Sciatic nerve (tissue), 2 donors: ENCODE data around the gene ARHGEF17. TPM values are rescaled to one million over a fixed set of nuclear protein-coding genes. Genes with fewer than 3 reads are reported as not detected.

Experiments used
- ATAC-seq: fragments of 200-7000 bp; cut with Tn5 transposase; one replicate; pipeline ENCODE4 v1.9.1; 2020; ENCODE audit warnings: mild to moderate bottlenecking, moderate library complexity
- DNase-seq: peaks from one replicate; pipeline ENCODE4 v3.0.0-alpha.2; 2020; ENCODE audit warnings: low spot score
- intact Hi-C: fragments of 100-400 bp; cut with DNase I; formaldehyde crosslinking; loops from one replicate; pipeline ENCODE4 v1.14.2; 2022
- total RNA-seq: library from RNA; stranded (reverse); fragmentation: NEBNext Ultra II Directional; extraction: Animal tissue kit (Norgen Biotek cat#: 25700); gene quantifications from one replicate; pipeline ENCODE4 v1.2.1, GENCODE V29; 2021
- donor health status: DM: no; HTN: no; CAD: no.
- donor health status: DM: no; HTN: no; CAD: no.

Gene ARHGEF17
- total RNA-seq, 1 donor from 2014 or later, result 110 TPM

GRCh38 chr11:73340164-73340563 lies 32.1 kb downstream of the ARHGEF17 start:
- no peak for ATAC-seq
- no peak for DNase-seq
- intact Hi-C loops, result no loop called here

- intact Hi-C loops, result no loop called here
- no peak for DNase-seq
These were observed 34.6 kb downstream of the ARHGEF17 start for GRCh38 chr11:73342633-73343032.

GRCh38 chr11:73343076-73343873 lies 35.2 kb downstream of the ARHGEF17 start:
- intact Hi-C loops, result no loop called here
- ATAC-seq (no peak), DNase-seq (no peak)

More at GRCh38 chr11:73342633-73343032, 34.6 kb downstream of the ARHGEF17 start:
- no peak for ATAC-seq

DNA sequence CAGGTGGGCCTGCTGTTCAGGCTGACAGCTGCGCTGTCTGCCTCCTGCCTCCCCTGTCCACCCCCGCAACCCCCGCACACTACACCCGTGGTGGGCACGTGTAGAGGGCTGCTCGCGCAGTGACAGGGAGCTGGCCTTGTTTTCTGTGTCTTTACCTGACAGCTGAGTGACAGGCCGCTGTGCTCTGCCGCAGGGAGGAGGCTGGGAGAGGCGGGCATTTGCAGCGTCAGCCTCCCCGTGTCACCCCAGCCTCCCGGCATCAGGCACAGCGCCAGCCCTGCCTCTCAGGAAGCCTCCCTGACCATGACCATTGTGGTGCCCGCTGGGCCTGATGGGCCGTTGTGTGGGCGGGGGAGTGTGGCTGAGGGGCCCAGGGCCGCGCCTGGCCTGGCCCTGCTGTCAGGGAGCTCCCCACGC lies 36.1 kb downstream of the ARHGEF17 start:
- DNase-seq (peak; percentile 82), ATAC-seq (peak; percentile 47)
- intact Hi-C loops, result no loop called here

GRCh38 chr11:73345481-73346160 lies 37.5 kb downstream of the ARHGEF17 start:
- ATAC-seq, result no peak
- intact Hi-C loops, result no loop called here
- DNase-seq, result no peak

DNA sequence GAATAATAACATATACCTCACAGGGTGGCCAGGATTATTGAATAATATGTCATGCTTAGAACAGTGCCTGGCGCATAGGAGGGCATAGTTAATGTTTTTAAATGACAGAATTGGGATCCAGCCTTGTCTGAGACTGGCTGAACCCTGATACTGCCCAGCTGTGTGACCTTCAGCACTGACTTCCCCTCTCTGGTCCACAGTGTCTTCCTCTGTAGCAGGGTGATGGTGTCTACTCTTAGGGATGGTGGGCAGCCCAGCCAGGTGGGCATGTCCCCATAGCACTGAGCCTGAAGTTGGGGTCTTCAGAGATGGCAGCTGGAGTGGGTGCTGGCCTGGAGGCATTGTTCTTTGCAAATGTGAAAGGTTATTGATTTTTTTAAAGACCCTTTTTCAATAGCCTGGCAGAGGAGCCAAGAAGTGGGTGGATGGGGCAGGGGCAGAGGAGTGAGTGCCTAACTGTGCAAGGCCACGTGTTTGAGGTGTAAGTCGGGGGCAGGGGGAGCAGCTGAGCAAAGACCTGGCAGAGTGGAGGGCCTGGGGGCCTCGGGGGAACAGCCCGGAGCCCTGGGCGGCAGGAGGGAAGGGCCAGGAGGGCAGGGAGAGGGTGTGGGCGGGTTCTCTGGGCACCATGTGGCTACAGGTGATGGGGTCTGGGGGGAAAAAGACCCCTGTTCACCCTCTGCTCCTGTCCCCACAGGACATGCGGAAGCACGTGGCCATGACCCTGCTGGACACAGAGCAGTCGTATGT lies 38.3 kb downstream of the ARHGEF17 start:
- DNase-seq (no peak), ATAC-seq (no peak)
- intact Hi-C loops, result no loop called here

DNA sequence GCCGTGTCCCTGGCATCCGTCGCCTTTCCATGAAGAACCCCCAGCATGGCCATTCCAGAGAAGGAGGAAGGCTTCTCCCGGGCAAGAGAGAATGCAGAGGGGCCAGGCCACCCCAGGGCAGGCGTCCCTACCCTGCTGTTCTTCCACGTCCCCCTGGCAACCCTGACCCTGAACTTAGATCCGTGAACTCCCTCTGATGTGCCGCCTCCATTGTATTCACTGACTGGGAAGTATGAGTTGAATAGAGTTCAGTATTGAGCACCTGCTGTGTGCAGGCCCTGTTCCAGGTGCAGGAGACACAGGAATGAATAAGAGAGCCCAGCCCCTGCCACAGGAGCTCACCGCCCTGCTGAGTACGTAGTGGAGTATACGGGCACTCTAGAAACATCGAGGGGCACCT lies 39.0 kb downstream of the ARHGEF17 start:
- no peak for ATAC-seq
- no peak for DNase-seq
- intact Hi-C loops, result no loop called here

DNA sequence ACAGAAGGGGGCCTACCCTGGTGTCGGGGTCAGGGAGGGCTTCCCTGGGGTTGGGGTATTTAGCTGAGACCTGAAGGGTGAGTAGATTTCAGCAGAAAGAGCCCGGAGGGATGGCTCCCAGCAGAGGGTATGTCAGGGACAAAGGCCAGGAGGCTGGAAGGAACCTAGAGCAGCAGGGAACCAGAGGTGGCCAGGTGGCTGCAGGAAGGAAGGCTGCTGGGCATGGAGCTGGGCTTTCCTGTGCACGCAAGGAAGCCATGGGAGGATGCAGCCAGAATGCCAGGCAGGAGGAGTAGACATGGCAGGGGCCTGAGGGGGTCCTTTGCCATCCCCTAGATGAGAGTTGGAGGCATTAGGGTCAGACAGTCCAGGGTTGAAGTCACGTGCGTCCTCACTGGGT lies 40.8 kb downstream of the ARHGEF17 start:
- intact Hi-C loops, result no loop called here
- ATAC-seq (no peak), DNase-seq (no peak)

DNA sequence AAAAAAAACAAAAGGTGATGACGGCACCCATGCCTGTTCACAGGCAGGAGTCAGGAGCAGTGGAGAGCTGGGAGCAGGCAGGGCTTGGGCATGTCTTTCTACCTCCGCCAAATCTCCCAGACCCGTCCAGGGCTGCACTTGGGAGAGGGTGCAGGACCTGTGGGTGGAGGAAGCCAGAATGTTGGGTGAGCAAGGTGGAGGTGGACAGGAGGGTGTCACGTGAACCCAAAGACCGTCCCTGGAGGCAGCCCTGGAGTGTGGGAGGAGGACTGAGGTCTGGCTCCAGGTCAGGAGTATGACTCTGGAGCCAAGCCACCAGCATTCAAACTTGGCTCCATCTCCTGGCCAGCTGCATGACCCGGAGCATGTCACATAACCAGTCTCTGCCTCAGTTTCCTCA lies 41.6 kb downstream of the ARHGEF17 start:
- intact Hi-C loops, result no loop called here
- ATAC-seq (no peak), DNase-seq (no peak)

DNA sequence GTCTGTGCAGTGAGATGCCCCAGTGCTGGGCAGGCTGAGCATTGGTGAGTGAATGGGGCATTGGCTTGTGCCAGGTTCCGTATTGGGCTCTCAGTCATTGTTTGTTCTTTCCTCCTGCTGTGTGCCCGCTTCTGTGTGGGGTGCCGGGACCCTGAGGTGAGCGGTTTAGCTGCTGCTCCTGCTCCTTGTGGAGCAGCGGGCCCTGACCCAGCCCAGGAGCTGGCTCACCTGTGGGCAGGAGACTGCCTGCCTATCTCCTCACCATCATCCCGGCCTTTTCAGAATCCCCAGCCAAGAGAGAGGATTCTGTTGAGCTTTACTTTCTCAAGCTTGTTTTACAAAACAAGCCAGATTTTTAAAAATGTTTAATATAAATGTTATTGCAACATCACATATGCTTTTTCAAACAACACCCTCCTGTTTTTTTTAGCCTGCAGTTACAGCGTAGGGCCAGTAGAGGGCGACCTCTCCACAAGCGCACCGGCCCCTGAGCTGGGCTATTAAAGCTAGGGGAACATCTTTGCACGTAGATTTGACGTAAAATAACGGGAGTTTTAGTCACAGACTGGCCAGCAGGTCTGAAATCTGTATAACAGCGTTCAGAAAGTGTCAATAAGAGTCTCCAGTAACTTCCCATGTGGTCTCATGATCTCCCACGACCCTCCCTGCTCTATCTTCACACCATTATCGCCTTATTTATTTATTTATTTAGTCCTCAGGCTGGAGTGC lies 43.0 kb downstream of the ARHGEF17 start:
- DNase-seq (no peak), ATAC-seq (peak; percentile 68)
- intact Hi-C loops, result no loop called here

DNA sequence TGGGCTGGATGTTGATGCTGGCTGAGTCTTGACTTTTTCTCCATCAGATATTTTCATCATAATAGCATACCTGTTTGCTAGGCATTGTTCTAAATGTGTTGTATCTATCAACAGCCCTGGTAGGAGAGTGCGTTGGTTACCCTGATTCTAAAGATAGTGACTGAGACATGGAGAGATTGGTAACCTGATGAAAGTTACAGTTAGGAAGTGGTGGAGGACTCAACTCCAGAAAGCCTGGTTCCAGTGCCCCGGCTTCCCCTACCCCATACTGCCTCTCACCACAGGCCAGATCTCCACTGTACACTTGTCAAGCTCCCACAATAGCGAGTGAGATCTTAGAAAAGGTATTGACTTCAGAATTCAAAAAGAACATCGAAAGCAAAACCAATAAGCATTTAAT lies 45.3 kb downstream of the ARHGEF17 start:
- intact Hi-C loops, result no loop called here
- DNase-seq (no peak), ATAC-seq (no peak)

GRCh38 chr11:73355109-73355508 lies 47.0 kb downstream of the ARHGEF17 start:
- intact Hi-C loops, result no loop called here
- DNase-seq, result no peak
- ATAC-seq, result no peak

DNA sequence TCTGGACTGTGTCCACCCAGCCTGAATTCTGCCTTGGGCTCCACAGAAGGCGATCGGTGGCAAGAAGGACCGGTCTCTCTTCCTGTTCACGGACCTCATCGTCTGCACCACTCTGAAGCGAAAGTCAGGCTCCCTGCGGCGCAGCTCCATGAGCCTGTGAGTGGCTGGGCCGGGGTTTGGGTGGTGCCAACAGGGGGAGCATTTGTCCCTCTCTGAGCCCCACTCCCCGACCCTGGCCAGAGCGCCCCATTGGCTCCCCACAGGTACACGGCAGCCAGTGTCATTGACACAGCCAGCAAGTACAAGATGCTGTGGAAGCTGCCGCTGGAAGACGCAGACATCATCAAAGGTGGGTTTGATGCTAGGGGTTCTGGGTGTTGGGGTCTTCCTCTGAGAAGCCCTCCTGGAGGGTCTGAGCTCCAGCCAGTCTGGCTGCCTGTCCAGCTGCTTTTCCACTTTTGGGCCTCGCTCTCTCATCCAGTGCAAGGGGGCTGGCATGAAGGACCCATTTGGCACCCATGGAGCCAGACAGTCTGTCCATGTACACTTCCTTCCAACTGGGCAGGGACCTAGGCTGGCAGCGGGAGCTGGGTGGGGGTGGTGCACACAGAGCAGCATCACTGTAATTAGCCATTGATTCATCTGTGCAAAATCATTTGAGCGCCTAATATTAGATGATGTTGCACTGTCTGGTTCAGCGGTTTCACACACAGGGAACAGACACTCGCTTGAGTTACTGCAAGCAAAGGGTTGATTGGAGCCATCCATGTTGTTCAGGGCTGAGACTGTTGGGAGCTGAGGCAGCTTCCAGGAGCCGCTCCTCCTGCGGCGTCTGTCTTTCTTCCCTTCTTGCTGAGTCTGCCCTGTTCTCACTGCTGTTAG lies 49.1 kb downstream of the ARHGEF17 start:
- intact Hi-C loops, result no loop called here
- DNase-seq, result no peak
- ATAC-seq, result no peak

DNA sequence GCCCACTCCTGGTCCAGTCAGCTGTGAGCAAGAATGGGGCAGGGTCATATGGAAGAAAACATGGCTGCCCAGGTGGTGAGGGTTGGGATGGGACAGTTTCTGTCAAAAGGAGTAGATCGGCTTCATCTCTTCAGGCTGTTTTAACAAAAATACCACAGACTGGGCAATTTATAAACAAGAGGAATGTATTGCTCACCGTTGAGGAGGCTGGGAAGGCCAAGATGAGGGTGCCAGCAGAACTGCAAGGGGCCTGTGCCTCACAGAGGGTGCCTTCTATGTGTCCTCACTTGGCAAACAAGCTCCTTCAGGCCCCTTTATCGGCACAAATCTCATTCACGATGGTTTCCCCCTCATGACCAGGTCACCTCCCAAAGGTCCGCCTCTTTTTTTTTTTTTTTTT lies 50.0 kb downstream of the ARHGEF17 start:
- DNase-seq (no peak), ATAC-seq (no peak)
- intact Hi-C loops, result no loop called here

DNA sequence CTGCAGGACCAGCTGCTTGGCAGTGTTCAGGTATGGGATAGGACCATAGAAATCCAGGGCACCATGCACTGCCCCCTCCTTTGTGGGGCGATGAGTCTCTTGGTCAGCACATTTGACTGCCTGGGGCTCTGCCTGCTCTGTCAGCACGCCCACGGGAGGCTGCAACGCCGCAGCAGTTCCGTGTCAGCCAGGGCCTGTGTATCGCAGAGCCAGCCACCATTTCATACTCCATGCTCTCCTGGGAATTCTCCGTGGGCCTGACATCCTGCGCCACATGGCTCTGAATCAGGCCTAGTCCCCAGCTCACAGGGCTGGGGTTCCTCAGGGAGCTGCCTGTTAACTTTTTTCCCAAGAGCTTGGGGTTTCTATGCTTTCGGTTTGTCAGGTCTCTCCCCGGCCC lies 51.3 kb downstream of the ARHGEF17 start:
- intact Hi-C loops, result no loop called here
- no peak for DNase-seq
- peak; percentile 66 for ATAC-seq

- DNase-seq, result no peak
- ATAC-seq, result peak; percentile 2
- intact Hi-C loops, result no loop called here
These were observed 52.1 kb downstream of the ARHGEF17 start for GRCh38 chr11:73359930-73360742.

- ATAC-seq, result no peak
- intact Hi-C loops, result no loop called here
- no peak for DNase-seq
These were observed 52.8 kb downstream of the ARHGEF17 start for GRCh38 chr11:73360743-73361369.
